ENCODE results near the gene IL17RE.
"Not testable (repeated sequence)": the region's sequence is repeated elsewhere in the genome, so short reads cannot be mapped to it uniquely, and the experiment has no call there.

Gene IL17RE

DNA sequence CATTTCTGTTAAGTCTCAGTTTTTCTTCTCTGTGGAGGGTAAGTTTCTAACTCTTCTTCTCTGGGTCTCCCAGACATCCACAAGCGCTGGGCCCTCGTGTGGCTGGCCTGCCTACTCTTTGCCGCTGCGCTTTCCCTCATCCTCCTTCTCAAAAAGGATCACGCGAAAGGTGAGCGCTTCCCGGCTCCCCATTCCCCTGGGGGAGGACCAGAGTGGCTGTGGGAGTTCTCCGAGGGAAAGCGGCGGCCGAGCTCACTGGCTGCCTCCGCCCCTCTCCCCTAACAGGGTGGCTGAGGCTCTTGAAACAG lies 29.8 kb downstream of the IL17RE start:
- Histone ChIP-seq H3K4me1 (ENCODE audit: control insufficient read depth, insufficient read depth, low read length) (no peaks in the 10 kb centered on the region), H3K9ac (ENCODE audit: low read depth, low read length) (peak overlapping the region; percentile 37), H3K27me3 (ENCODE audit: control insufficient read depth, insufficient read depth, low read length) (no peaks in the 10 kb centered on the region), H3K4me3 (ENCODE audit: low read depth, low read length) (peak overlapping the region; percentile 69), H3K9me3 (ENCODE audit: control insufficient read depth, insufficient read depth, low read length) (no peaks in the 10 kb centered on the region), H3K36me3 (ENCODE audit: control insufficient read depth, insufficient read depth, low read length) (no peaks in the 10 kb centered on the region)

DNA sequence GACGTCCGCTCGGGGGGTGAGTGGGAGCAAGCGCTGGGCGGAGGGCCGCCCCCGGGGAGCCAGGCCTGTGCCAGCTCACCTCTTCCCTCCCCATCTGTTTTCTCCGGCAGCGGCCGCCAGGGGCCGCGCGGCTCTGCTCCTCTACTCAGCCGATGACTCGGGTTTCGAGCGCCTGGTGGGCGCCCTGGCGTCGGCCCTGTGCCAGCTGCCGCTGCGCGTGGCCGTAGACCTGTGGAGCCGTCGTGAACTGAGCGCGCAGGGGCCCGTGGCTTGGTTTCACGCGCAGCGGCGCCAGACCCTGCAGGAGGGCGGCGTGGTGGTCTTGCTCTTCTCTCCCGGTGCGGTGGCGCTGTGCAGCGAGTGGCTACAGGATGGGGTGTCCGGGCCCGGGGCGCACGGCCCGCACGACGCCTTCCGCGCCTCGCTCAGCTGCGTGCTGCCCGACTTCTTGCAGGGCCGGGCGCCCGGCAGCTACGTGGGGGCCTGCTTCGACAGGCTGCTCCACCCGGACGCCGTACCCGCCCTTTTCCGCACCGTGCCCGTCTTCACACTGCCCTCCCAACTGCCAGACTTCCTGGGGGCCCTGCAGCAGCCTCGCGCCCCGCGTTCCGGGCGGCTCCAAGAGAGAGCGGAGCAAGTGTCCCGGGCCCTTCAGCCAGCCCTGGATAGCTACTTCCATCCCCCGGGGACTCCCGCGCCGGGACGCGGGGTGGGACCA lies 30.4 kb downstream of the IL17RE start:
- peak overlapping the region; percentile 76 for H3K9ac ChIP-seq (ENCODE audit: low read depth, low read length)
- H3K4me1 ChIP-seq (ENCODE audit: control insufficient read depth, insufficient read depth, low read length) = no peaks in the 10 kb centered on the region
- no peaks in the 10 kb centered on the region for H3K36me3 ChIP-seq (ENCODE audit: control insufficient read depth, insufficient read depth, low read length)
- peak overlapping the region; percentile 69 for H3K4me3 ChIP-seq (ENCODE audit: low read depth, low read length)
- no peaks in the 10 kb centered on the region for H3K27me3 ChIP-seq (ENCODE audit: control insufficient read depth, insufficient read depth, low read length)
- no peaks in the 10 kb centered on the region for H3K9me3 ChIP-seq (ENCODE audit: control insufficient read depth, insufficient read depth, low read length)

- Histone ChIP-seq H3K4me3 (ENCODE audit: low read depth, low read length) (peak within 1 kb of the TSS; percentile 70), H3K36me3 (ENCODE audit: control insufficient read depth, insufficient read depth, low read length) (no peaks in the 10 kb centered on the region), H3K27me3 (ENCODE audit: control insufficient read depth, insufficient read depth, low read length) (no peaks in the 10 kb centered on the region), H3K4me1 (ENCODE audit: control insufficient read depth, insufficient read depth, low read length) (no peaks in the 10 kb centered on the region), H3K9me3 (ENCODE audit: control insufficient read depth, insufficient read depth, low read length) (no peaks in the 10 kb centered on the region), H3K9ac (ENCODE audit: low read depth, low read length) (peak within 1 kb of the TSS; percentile 76)
Measured at GRCh38 chr3:9933561-9934234, 31.1 kb downstream of the IL17RE start, which contains the start of gene CRELD1. Gene CRELD1 (plus strand): TSS chr3:9933834. CDS start chr3:9934439, 605 bp downstream.

DNA sequence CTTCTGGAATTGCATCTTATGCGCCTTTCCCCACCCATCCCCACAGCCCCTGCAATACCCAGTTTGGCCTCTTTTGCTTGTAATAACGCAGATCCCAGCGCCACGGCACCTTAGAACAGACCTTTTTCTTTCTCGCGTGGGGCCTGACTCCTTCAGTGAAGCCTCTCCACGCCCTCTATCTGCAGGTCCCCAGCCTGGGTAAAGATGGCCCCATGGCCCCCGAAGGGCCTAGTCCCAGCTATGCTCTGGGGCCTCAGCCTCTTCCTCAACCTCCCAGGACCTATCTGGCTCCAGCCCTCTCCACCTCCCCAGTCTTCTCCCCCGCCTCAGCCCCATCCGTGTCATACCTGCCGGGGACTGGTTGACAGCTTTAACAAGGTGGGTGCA lies 31.6 kb downstream of the IL17RE start:
- H3K9me3 ChIP-seq (ENCODE audit: control insufficient read depth, insufficient read depth, low read length) = no peaks in the 10 kb centered on the region
- no peaks in the 10 kb centered on the region for H3K36me3 ChIP-seq (ENCODE audit: control insufficient read depth, insufficient read depth, low read length)
- no peaks in the 10 kb centered on the region for H3K27me3 ChIP-seq (ENCODE audit: control insufficient read depth, insufficient read depth, low read length)
- peak overlapping the region; percentile 70 for H3K4me3 ChIP-seq (ENCODE audit: low read depth, low read length)
- H3K9ac ChIP-seq (ENCODE audit: low read depth, low read length) = peak overlapping the region; percentile 68
- H3K4me1 ChIP-seq (ENCODE audit: control insufficient read depth, insufficient read depth, low read length) = no peaks in the 10 kb centered on the region

DNA sequence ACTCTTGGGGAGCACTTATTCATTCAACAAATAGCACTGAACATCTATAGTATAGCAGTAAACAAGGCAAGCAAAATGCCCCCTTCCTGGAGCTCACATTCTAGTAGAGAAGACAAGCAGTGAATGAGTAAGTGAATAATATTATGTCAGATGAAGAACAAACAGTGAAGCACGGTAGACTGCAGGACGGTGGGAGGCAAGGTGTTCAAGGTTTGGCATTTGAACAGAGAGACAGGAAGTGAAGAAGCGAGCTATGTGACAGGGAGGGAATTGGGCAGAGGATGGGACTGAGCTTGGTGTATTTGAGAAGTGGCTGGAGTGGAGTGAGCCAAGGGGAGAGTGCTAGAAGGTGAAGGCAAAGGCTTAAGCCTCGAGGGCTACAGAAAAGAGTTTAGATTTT lies 32.3 kb downstream of the IL17RE start:
- no peak overlapping the region for H3K4me3 ChIP-seq (ENCODE audit: low read depth, low read length)
- no peaks in the 10 kb centered on the region for H3K9me3 ChIP-seq (ENCODE audit: control insufficient read depth, insufficient read depth, low read length)
- H3K27me3 ChIP-seq (ENCODE audit: control insufficient read depth, insufficient read depth, low read length) = no peaks in the 10 kb centered on the region
- H3K36me3 ChIP-seq (ENCODE audit: control insufficient read depth, insufficient read depth, low read length) = no peaks in the 10 kb centered on the region
- H3K4me1 ChIP-seq (ENCODE audit: control insufficient read depth, insufficient read depth, low read length) = no peaks in the 10 kb centered on the region
- H3K9ac ChIP-seq (ENCODE audit: low read depth, low read length) = no peak overlapping the region

DNA sequence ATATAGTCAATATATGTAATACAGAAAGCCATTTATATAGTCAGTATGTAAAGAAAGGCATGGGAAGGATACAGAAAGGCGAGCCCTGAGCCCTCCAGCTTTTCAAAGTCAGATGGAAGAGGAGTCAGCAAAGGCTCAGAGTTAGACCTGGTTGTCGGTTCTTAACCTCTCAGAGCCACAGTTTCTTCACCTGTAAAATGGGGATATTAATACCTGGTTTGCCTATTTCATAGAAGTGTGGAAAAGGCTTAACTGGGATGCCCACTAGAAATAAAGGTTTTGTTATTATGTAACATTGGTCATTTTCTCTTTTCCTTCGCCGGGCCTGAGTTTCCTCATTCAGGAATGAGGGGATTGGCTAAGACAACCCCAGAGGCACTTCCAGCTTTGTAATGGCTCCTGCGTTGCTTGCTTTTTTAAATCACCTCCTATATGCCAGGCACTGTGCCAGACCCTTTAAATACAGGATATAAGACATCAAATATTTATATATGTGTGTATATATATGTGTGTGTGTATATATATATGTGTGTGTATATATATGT lies 33.4 kb downstream of the IL17RE start:
- H3K27me3 ChIP-seq (ENCODE audit: control insufficient read depth, insufficient read depth, low read length) = no peaks in the 10 kb centered on the region
- no peaks in the 10 kb centered on the region for H3K36me3 ChIP-seq (ENCODE audit: control insufficient read depth, insufficient read depth, low read length)
- no peak overlapping the region for H3K4me3 ChIP-seq (ENCODE audit: low read depth, low read length)
- H3K9ac ChIP-seq (ENCODE audit: low read depth, low read length) = no peak overlapping the region
- no peaks in the 10 kb centered on the region for H3K9me3 ChIP-seq (ENCODE audit: control insufficient read depth, insufficient read depth, low read length)
- H3K4me1 ChIP-seq (ENCODE audit: control insufficient read depth, insufficient read depth, low read length) = no peaks in the 10 kb centered on the region

DNA sequence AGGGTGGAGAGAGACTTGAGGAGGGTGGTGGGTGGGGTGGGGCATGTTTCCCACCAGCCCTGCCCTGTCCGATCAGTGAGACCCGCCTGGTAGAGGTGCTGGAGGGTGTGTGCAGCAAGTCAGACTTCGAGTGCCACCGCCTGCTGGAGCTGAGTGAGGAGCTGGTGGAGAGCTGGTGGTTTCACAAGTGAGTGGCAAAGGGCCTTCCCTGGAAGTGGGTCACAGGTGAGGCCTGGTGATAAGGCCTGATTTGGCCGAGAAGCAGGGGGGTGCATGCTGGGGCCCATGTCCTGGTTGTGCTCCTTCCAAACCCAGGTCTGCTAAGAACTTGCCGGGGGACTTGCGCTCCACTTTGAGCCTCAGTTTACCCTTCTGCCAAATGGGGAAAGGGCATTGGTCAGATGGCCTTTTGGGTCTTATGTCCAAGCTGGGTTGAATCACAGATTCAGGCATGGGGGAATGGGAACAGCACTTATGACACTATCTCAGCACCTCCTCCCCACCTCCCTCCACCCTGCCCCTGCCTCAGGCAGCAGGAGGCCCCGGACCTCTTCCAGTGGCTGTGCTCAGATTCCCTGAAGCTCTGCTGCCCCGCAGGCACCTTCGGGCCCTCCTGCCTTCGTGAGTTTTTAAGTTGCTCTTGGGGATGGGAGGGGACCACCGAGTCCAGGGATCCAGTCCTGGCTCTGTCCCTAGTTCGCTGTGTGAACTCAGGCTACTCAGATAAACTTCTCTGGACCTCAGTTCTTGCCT lies 35.0 kb downstream of the IL17RE start:
- Histone ChIP-seq H3K4me3 (ENCODE audit: low read depth, low read length) (no peak overlapping the region), H3K27me3 (ENCODE audit: control insufficient read depth, insufficient read depth, low read length) (no peaks in the 10 kb centered on the region), H3K9ac (ENCODE audit: low read depth, low read length) (no peak overlapping the region), H3K36me3 (ENCODE audit: control insufficient read depth, insufficient read depth, low read length) (no peaks in the 10 kb centered on the region), H3K4me1 (ENCODE audit: control insufficient read depth, insufficient read depth, low read length) (no peaks in the 10 kb centered on the region), H3K9me3 (ENCODE audit: control insufficient read depth, insufficient read depth, low read length) (no peaks in the 10 kb centered on the region)

DNA sequence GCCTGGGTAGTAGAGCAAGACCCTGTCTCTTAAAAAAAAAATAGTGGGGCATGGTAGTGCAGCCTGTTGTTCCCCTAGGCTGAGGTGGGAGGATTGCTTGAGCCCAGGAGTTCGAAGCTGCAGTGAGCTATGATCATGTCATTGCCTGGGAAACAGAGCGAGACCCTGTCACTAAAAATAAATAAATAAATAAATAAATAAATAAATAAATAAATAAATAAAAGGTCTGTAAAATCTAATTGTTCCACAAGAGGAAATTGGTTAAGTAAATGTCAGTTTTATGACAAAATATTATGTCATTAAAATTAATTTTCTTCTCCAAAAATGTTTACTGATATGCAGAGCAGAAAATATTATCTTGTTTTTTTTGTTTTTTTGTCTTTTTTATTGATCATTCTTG lies 36.3 kb downstream of the IL17RE start:
- H3K9me3 ChIP-seq (ENCODE audit: control insufficient read depth, insufficient read depth, low read length) = no peaks in the 10 kb centered on the region
- H3K36me3 ChIP-seq (ENCODE audit: control insufficient read depth, insufficient read depth, low read length) = no peaks in the 10 kb centered on the region
- no peak overlapping the region for H3K9ac ChIP-seq (ENCODE audit: low read depth, low read length)
- no peak overlapping the region for H3K4me3 ChIP-seq (ENCODE audit: low read depth, low read length)
- H3K27me3 ChIP-seq (ENCODE audit: control insufficient read depth, insufficient read depth, low read length) = no peaks in the 10 kb centered on the region
- H3K4me1 ChIP-seq (ENCODE audit: control insufficient read depth, insufficient read depth, low read length) = no peaks in the 10 kb centered on the region

GRCh38 chr3:9939906-9940305 lies 37.3 kb downstream of the IL17RE start:
- not testable (repeated sequence) for H3K9ac ChIP-seq (ENCODE audit: low read depth, low read length); H3K4me1 ChIP-seq (ENCODE audit: control insufficient read depth, insufficient read depth, low read length); H3K9me3 ChIP-seq (ENCODE audit: control insufficient read depth, insufficient read depth, low read length); H3K36me3 ChIP-seq (ENCODE audit: control insufficient read depth, insufficient read depth, low read length); H3K27me3 ChIP-seq (ENCODE audit: control insufficient read depth, insufficient read depth, low read length); H3K4me3 ChIP-seq (ENCODE audit: low read depth, low read length)

- Histone ChIP-seq H3K9ac (ENCODE audit: low read depth, low read length) (no peak overlapping the region), H3K27me3 (ENCODE audit: control insufficient read depth, insufficient read depth, low read length) (no peaks in the 10 kb centered on the region), H3K4me1 (ENCODE audit: control insufficient read depth, insufficient read depth, low read length) (no peaks in the 10 kb centered on the region), H3K9me3 (ENCODE audit: control insufficient read depth, insufficient read depth, low read length) (no peaks in the 10 kb centered on the region), H3K36me3 (ENCODE audit: control insufficient read depth, insufficient read depth, low read length) (peaks cover 3% of the 10 kb centered on the region), H3K4me3 (ENCODE audit: low read depth, low read length) (no peak overlapping the region)
Measured at GRCh38 chr3:9940746-9941145, 38.1 kb downstream of the IL17RE start.

GRCh38 chr3:9942164-9942563 lies 39.5 kb downstream of the IL17RE start:
- H3K4me1 ChIP-seq (ENCODE audit: control insufficient read depth, insufficient read depth, low read length) = no peaks in the 10 kb centered on the region
- no peaks in the 10 kb centered on the region for H3K9me3 ChIP-seq (ENCODE audit: control insufficient read depth, insufficient read depth, low read length)
- H3K36me3 ChIP-seq (ENCODE audit: control insufficient read depth, insufficient read depth, low read length) = peaks cover 3% of the 10 kb centered on the region
- no peaks in the 10 kb centered on the region for H3K27me3 ChIP-seq (ENCODE audit: control insufficient read depth, insufficient read depth, low read length)
- no peak overlapping the region for H3K4me3 ChIP-seq (ENCODE audit: low read depth, low read length)
- H3K9ac ChIP-seq (ENCODE audit: low read depth, low read length) = no peak overlapping the region

Data from iPS-15b (cell line).